GM18505 (cell line): ENCODE data around the gene TMC5.
"Not testable (repeated sequence)": the region's sequence is repeated elsewhere in the genome, so short reads cannot be mapped to it uniquely, and the experiment has no call there.

Experiments
- ATAC-seq: cut with Tn5 transposase; IDR thresholded peaks from one replicate; pipeline ENCODE4 v1.9.1; 2021; ENCODE audit not compliant: unreplicated experiment
- POLR2A ChIP-seq: IDR thresholded peaks from 4 replicates; pipeline ENCODE4 v1.6.1; 2011; ENCODE audit warnings: borderline replicate concordance; ENCODE audit not compliant: insufficient read depth, insufficient read length; ENCODE audit errors: extremely low read depth

Gene TMC5

DNA sequence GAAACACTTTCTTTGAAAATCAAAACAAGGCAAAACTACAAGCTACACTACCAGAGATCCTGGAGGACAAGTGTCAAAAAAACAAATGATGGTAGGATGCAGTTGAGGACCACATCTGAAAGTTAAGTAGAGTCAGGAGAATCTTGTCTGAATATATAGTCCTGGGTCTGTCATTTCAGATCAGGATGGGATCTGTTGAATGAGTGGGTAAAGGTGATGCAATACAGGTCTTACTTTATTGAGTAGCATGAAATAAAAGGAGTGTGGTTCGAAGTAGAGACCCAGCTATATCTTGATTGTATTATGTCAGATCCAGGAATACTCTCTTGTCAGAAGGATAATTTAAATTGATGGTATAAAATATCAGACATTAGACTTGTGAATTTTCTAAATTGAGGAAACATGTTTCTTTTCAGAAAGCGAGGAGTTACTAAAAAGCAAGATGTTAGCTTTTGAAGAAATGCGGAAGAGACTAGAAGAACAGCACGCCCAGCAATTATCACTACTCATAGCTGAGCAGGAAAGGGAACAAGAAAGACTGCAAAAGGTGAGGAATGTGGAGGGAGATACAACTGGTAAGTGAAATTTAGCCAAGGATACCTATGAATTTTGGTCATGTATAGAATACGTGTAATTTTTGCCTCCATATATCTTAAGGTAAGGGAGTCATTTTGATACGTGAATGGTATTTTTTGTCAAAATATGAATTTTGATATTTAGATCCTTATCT lies 122.7 kb downstream of the TMC5 start:
- no peak for ATAC-seq
- no peak for TF ChIP-seq POLR2A

DNA sequence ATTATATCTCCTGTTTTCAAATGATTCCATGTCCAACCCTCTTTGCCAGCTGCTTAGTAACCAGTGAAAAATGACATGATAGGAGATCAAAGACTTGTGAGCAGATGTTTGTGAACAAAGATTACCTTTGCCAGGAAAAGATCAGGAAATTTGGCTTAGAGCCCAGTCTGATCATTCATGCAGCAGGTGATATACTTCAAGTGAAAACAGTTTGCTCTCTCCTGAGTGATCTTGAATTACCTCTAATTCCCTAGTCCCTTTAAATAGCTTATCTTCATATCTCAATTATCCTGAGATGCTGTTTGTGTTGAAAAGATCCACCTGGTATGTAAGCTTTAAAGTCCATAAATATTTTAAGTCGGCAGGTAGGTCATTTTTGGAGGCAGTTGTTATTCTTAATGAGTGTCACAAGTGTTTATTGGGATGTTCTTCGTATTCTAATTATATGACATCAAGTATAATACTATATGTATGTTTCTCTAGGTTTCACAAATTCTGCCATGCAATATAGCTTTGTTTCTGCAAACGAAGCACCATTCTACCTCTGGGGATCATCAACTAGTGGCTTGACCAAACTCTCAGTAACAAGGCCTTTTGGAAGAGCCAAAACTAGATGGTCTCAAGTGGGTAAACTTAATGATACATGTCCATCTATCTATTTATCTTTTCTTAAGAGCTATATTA lies 124.6 kb downstream of the TMC5 start:
- TF ChIP-seq POLR2A = no peak
- ATAC-seq = no peak

DNA sequence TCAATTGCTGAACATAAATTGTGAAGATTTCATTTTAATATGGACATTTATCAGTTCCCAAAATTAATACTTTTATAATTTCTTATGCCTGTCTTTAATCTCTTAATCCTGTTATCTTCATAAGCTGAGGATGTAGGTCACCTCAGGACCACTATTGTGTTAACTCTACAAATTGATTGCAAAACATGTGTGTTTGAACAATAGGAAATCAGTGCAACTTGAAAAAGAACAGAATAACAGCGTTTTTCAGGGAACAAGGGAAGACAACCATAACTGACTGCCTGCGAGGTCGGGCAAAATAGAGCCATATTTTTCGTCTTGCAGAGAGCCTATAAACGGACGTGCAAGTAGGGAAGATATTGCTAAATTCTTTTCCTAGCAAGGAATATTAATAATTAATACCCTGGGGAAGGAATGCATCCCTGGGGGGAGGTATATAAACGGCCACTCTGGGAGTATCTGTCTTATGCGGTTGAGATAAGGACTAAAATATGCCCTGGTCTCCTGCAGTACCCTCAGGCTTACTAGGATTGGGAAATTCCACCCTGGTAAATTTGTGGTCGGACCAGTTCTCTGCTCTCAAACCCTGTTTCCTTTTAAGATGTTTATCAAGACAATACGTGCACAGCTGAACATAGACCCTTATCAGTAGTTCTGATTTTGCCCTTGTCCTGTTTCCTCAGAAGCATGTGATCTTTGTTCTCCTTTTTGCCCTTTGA lies 125.8 kb downstream of the TMC5 start:
- not testable (repeated sequence) for ATAC-seq

DNA sequence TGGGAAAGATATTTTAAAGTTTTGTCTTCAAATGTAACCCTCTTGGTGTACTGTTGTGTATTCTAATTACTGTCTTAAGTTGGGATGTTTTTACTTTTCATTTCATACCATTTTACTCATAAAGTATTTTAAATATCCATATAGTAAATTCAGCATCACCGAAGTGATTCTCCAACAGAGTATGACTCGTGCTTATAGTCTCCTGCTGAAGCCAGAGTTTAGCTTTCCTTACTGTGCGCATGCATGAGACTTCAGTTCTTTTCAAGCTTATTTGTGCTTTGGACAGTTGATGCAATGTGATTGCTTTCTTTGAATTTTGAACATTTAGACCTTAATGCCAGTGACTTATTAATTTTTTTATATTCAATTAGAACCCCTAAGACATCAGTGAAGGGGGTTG lies 130.5 kb downstream of the TMC5 start:
- TF ChIP-seq POLR2A = no peak
- ATAC-seq = no peak
